Astrocyte (in vitro differentiated cells and primary cell): ENCODE results near the gene SPTBN5.

Experiments used
- EZH2 ChIP-seq: IDR thresholded peaks from 2 replicates; pipeline ENCODE4 v1.6.1; 2012; ENCODE audit warnings: mild to moderate bottlenecking, low read length, inconsistent platforms; ENCODE audit not compliant: insufficient read depth
- TF ChIP-seq, protein P1 (sequence below): IDR thresholded peaks from 2 replicates; pipeline ENCODE4 v1.5.1; 2011; ENCODE audit warnings: low read depth, mild to moderate bottlenecking, inconsistent platforms, low read length, moderate library complexity; ENCODE audit not compliant: insufficient read depth

DNA sequence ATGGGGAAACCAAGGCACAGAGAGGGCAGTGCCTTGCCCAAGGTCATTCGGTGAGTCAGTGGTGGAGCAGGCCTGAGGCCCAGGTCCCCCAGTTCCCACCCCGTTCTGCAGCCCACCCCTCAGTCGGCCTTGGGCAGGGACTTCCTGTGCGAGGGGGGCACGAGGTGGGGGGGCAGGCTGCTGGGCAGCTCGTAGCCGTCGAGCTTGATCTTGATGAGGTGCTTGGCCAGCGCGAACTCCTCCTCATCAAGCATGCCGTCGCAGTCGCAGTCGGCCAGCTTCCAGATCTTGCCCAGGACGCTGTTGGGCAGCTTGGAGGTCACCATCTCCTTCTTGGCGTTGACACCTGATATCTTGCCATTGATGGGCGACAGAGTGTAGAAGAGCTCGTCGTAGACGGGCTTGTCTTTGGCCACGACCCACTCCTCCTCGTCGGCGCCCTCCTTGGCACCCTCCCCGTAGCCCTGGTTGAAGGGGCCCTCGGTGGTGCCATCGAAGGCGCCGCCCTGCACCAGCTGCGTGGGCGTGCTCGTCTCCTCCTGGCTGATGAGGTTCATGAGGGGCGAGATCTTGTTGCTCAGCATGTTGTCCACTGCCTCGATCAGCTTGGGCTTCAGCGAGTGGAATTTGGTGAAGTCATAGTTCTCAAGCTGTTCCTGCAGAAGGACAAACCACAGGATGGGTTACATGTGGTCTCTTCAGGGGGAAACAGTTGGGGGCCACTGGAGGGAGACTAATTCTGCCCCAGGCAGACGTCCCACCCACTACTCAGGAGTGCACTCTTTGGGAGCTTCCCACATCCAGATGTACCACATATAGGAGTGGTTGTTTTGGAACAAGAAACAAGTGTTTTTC lies 6.9 kb upstream of the SPTBN5 start:
- TF ChIP-seq, protein P1, sequence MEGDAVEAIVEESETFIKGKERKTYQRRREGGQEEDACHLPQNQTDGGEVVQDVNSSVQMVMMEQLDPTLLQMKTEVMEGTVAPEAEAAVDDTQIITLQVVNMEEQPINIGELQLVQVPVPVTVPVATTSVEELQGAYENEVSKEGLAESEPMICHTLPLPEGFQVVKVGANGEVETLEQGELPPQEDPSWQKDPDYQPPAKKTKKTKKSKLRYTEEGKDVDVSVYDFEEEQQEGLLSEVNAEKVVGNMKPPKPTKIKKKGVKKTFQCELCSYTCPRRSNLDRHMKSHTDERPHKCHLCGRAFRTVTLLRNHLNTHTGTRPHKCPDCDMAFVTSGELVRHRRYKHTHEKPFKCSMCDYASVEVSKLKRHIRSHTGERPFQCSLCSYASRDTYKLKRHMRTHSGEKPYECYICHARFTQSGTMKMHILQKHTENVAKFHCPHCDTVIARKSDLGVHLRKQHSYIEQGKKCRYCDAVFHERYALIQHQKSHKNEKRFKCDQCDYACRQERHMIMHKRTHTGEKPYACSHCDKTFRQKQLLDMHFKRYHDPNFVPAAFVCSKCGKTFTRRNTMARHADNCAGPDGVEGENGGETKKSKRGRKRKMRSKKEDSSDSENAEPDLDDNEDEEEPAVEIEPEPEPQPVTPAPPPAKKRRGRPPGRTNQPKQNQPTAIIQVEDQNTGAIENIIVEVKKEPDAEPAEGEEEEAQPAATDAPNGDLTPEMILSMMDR = no peak
- TF ChIP-seq EZH2 = no peak
